ENCODE results near the gene SPC24. TPM values are rescaled to one million over a fixed set of nuclear protein-coding genes. Genes with fewer than 3 reads are reported as not detected.
"Not testable (repeated sequence)": the region's sequence is repeated elsewhere in the genome, so short reads cannot be mapped to it uniquely, and the experiment has no call there.

The SPC24 gene
- total RNA-seq, 3 donors from 2014 or later: 0.66 to 4.8 (median 2.3) TPM

DNA sequence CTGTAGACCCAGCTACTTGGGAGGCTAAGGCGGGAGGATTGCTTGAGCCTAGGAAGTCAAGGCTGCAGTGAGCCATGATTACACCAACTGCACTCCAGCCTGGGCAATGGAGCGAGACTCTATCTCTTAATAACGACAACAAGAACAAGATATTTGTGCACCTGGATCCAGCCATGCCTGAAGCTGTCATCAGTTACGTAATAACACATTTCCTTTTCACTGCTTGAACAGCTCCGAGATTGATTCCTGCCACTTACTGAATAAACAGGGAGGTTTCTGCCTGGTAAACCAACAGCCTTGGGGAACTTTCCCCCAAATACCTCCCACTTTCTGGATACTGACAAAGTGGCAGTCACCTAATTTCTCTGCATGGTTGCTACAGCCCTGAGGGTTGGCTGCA is 36.4 kb upstream of the SPC24 start:
- Histone ChIP-seq H3K9me3 (no peaks in the 10 kb centered on the region), H3K27ac (peak overlapping the region; percentile 29 to 34), H3K36me3 (peaks cover 9% of the 10 kb centered on the region), H3K4me1 (peaks cover 0 to 14% of the 10 kb centered on the region in 2 donors), H3K4me3 (no peak overlapping the region), H3K27me3 (no peaks in the 10 kb centered on the region)
- DNase-seq (ENCODE audit: low spot score in 2 of 2): no peak
- intact Hi-C loops (cut with DNase I; ENCODE audit: low total_unique reads): no loop called here
- TF ChIP-seq POLR2AphosphoS5 (IDR thresholded peaks at IDR 0.05): no peak
- TF ChIP-seq, protein P1, sequence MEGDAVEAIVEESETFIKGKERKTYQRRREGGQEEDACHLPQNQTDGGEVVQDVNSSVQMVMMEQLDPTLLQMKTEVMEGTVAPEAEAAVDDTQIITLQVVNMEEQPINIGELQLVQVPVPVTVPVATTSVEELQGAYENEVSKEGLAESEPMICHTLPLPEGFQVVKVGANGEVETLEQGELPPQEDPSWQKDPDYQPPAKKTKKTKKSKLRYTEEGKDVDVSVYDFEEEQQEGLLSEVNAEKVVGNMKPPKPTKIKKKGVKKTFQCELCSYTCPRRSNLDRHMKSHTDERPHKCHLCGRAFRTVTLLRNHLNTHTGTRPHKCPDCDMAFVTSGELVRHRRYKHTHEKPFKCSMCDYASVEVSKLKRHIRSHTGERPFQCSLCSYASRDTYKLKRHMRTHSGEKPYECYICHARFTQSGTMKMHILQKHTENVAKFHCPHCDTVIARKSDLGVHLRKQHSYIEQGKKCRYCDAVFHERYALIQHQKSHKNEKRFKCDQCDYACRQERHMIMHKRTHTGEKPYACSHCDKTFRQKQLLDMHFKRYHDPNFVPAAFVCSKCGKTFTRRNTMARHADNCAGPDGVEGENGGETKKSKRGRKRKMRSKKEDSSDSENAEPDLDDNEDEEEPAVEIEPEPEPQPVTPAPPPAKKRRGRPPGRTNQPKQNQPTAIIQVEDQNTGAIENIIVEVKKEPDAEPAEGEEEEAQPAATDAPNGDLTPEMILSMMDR (IDR thresholded peaks at IDR 0.05): no peak

DNA sequence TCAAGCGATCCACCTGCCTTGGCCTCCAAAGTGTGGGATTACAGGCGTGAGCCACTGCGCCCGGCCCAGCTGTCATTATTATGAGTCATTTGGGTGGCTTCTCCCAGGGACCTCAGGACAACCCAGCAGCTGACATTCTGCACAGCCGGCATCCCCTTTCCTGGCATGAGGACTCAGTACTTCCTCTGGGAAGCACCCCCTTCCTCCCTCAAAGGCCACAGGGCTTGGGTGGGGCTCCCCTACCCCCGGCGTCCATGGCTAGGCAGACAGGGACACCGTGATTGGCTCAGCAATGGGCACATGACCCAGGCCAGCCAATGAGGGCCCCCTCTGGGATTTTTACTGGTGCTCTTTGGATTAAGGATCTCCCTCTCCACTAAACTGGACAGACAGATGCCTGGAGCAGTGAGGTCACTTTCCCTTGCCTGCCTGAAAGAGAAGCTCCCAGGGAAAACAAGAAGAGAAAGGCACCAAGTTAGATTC is 35.7 kb upstream of the SPC24 start:
- no peak for TF ChIP-seq POLR2A (IDR thresholded peaks at IDR 0.05)
- peak in 2 of 3 donors; percentile 24 to 53 for TF ChIP-seq POLR2AphosphoS5 (IDR thresholded peaks at IDR 0.05)
- TF ChIP-seq, protein P1 (IDR thresholded peaks at IDR 0.05): no peak
- Histone ChIP-seq H3K4me1 (peaks cover 0 to 14% of the 10 kb centered on the region in 2 donors), H3K27ac (peak overlapping the region; percentile 29 to 82), H3K4me3 (no peak overlapping the region), H3K36me3 (peaks cover 9% of the 10 kb centered on the region), H3K27me3 (no peaks in the 10 kb centered on the region), H3K9me3 (no peaks in the 10 kb centered on the region)
- no peak for DNase-seq (ENCODE audit: low spot score in 2 of 2)
- intact Hi-C loops (cut with DNase I; ENCODE audit: low total_unique reads): no loop called here

DNA sequence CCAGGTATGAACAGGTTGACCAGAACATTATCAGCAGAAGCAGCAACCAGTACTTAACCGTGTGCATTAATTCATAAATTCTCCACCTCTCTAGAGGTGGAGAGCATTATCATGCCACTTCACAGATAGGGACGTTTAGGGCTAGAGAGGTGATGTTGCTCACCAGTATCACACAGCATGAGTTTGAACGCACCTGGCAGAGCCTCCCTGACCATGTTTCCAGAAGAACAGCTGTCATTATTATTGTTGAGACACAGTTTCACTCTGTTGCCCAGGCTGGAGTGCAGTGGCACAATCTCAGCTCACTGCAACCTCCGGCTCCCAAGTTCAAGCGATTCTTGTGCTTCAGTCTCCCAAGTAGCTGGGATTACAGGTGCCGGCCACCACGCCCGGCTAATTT is 34.9 kb upstream of the SPC24 start:
- peaks cover 0 to 12% of the 10 kb centered on the region in 2 donors for H3K4me1 ChIP-seq
- H3K9me3 ChIP-seq: no peaks in the 10 kb centered on the region
- DNase-seq (ENCODE audit: low spot score in 2 of 2): no peak
- intact Hi-C loops (cut with DNase I; ENCODE audit: low total_unique reads): no loop called here
- peaks cover 9% of the 10 kb centered on the region for H3K36me3 ChIP-seq
- H3K27ac ChIP-seq: peak overlapping the region; percentile 41 to 82
- TF ChIP-seq POLR2A (IDR thresholded peaks at IDR 0.05): no peak
- H3K4me3 ChIP-seq: peak overlapping the region in 1 of 3 donors; percentile 22
- H3K27me3 ChIP-seq: no peaks in the 10 kb centered on the region

DNA sequence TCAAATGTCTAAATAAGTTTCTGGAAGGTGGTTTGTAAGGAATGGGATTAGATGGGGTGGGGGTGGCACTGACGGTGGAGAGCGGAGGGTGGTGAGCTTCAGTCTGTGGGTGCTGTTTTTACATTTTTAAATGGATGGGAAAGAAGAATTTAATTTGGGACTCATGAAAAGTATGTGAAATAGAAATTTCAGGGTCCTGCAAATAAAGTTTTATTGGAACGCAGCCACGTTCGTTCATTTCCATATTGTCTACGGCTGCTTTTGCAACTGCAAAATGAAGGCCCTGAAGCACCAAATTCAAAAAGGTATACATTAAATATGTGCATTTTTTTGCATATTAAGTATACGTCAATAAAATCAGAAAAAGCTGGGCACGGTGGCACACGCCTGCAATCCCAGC is 31.9 kb upstream of the SPC24 start:
- Histone ChIP-seq H3K36me3 (no peaks in the 10 kb centered on the region), H3K9me3 (no peaks in the 10 kb centered on the region), H3K4me3 (no peak overlapping the region), H3K4me1 (peaks cover 0 to 9% of the 10 kb centered on the region in 2 donors), H3K27ac (no peak overlapping the region), H3K27me3 (no peaks in the 10 kb centered on the region)
- TF ChIP-seq POLR2AphosphoS5 (IDR thresholded peaks at IDR 0.05) (no peak), POLR2A (IDR thresholded peaks at IDR 0.05) (no peak)
- TF ChIP-seq, protein P1 (IDR thresholded peaks at IDR 0.05): no peak
- no peak for DNase-seq (ENCODE audit: low spot score in 2 of 2)
- intact Hi-C loops (cut with DNase I; ENCODE audit: low total_unique reads): no loop called here

DNA sequence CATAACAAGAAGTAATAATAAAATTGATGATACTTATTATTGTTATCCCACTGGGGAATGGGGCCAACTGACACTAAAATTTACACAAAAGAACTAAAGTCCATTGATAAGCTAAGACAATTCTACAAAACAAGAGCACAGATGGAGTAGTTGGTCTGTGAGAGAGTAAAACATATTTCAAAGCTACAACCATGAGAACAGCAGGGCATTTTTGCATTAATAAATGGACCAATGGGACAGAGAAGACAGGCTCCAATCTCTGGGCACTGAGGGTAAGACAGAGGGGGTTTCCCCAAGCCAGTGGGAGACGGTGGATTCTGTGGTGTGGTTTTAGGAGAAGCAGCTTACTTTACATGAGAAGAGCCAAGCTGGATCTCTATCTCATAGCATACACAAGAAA is 27.4 kb upstream of the SPC24 start:
- no peaks in the 10 kb centered on the region for H3K4me1 ChIP-seq
- TF ChIP-seq, protein P1 (IDR thresholded peaks at IDR 0.05): no peak
- TF ChIP-seq POLR2AphosphoS5 (IDR thresholded peaks at IDR 0.05): no peak
- TF ChIP-seq POLR2A (IDR thresholded peaks at IDR 0.05): no peak
- H3K4me3 ChIP-seq: no peak overlapping the region
- H3K9me3 ChIP-seq: no peaks in the 10 kb centered on the region
- H3K27me3 ChIP-seq: no peaks in the 10 kb centered on the region
- no peaks in the 10 kb centered on the region for H3K36me3 ChIP-seq
- DNase-seq (ENCODE audit: low spot score in 2 of 2): no peak
- intact Hi-C loops (cut with DNase I; ENCODE audit: low total_unique reads): no loop called here
- no peak overlapping the region for H3K27ac ChIP-seq

DNA sequence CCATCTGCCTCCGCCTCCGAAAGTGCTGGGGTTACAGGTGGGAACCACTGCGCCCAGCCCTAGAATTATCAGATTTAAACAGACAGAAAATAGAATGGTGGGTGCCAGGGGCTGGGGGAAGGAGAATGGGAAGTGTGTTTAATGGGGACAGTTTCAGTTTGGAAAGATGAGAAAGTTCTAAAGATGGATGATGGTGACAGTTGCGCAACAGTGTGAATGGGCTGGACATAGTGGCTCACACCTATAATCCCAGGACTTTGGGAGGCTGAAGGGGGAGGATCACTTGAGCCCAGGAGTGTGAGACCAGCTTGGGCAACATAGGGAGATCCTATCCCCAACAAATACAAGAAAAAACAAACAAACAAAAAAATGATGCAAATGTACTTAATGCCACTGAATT is 25.9 kb upstream of the SPC24 start:
- no peak overlapping the region for H3K4me3 ChIP-seq
- no peaks in the 10 kb centered on the region for H3K27me3 ChIP-seq
- H3K4me1 ChIP-seq: no peaks in the 10 kb centered on the region
- no peak for DNase-seq (ENCODE audit: low spot score in 2 of 2)
- peak overlapping the region in 1 of 2 donors; percentile 29 for H3K27ac ChIP-seq
- H3K36me3 ChIP-seq: peaks cover 1% of the 10 kb centered on the region
- no peaks in the 10 kb centered on the region for H3K9me3 ChIP-seq
- TF ChIP-seq, protein P1 (IDR thresholded peaks at IDR 0.05): no peak
- TF ChIP-seq POLR2AphosphoS5 (IDR thresholded peaks at IDR 0.05) (no peak), POLR2A (IDR thresholded peaks at IDR 0.05) (no peak)
- intact Hi-C loops (cut with DNase I; ENCODE audit: low total_unique reads): no loop called here

DNA sequence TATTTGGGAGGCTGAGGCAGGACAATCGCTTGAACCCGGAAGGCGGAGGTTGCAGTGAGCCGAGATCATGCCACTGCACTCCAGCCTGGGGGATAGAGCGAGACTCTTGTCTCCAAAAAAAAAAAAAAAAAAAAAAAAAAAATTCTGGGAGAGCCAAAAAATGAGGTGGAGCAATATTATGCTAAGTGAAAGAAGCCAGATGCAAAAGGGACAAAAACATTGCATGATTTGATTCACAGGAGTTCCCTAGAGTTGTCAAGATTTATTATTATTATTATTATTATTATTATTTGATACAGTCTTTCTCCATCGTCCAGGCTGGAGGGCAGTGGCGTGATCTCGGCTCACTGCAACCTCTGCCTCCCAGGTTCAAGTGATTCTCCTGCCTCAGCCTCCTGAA is 25.4 kb upstream of the SPC24 start:
- H3K4me3 ChIP-seq, H3K4me1 ChIP-seq, H3K36me3 ChIP-seq: not testable (repeated sequence)

More for the DNA sequence above, 25.4 kb upstream of the SPC24 start:
- H3K27me3 ChIP-seq; intact Hi-C loops (cut with DNase I; ENCODE audit: low total_unique reads); DNase-seq (ENCODE audit: low spot score in 2 of 2); H3K9me3 ChIP-seq: not testable (repeated sequence)
- peak overlapping the region in 1 of 2 donors; percentile 75 for H3K27ac ChIP-seq

All from breast epithelium (tissue), 4 donors.